Endothelial cell of umbilical vein (primary cell): ENCODE results near the gene NKAIN4. TPM values are rescaled to one million over a fixed set of nuclear protein-coding genes. Genes with fewer than 3 reads are reported as not detected.

Experiments used
- BruUV-seq: library from RNA; stranded (reverse); fragments of 400-500 nt; replicated peaks from 2 replicates; lab custom pipeline; 2021; lab: Mats Ljungman, UMichigan
- CTCF ChIA-PET: fragments of 300-600, 350-600 bp; sonication (Branson Sonifier 250); formaldehyde crosslinking; loops from one replicate; lab custom pipeline; 2021; ENCODE audit warnings: antibody characterized with exemption, inconsistent platforms; lab: Charles Lee
- POLR2A ChIA-PET: fragments of 300-600, 350-600 bp; sonication (Branson Sonifier 250); formaldehyde crosslinking; loops from one replicate; lab custom pipeline; 2021; ENCODE audit warnings: antibody characterized with exemption, inconsistent platforms; lab: Charles Lee
- DNase-seq: peaks from one replicate; pipeline ENCODE4 v3.0.0-alpha.2; 2011; ENCODE audit warnings: low read depth, low spot score
- FAIRE-seq: peaks from 2 replicates; lab custom pipeline; 2011; peaks lifted over from hg19 to GRCh38; lab: Jason Lieb, UNC
- H2AFZ ChIP-seq: 2 replicates; pipeline ENCODE4 v1.6.0; 2012; ENCODE audit warnings: low read depth, low read length, control low read depth, inconsistent platforms
- H3K27ac ChIP-seq: 2 replicates; pipeline ENCODE4 v1.5.1; 2011; ENCODE audit warnings: low read depth, mild to moderate bottlenecking, control low read depth, low read length, moderate library complexity; ENCODE audit not compliant: insufficient read depth
- H3K27me3 ChIP-seq, 2 experiments: 2 replicates each; pipeline versions ENCODE4 v1.6.0 to v1.6.1; 2011; ENCODE audit warnings: low read length in 2 of 2, mixed read lengths in 1 of 2; ENCODE audit not compliant: control insufficient read depth in 2 of 2, insufficient read depth in 2 of 2
- H3K36me3 ChIP-seq, 2 experiments: 2 replicates in 1 of 2; 3 replicates in 1 of 2; pipeline ENCODE4 v1.5.1; 2011; ENCODE audit warnings: low read length in 2 of 2, mild to moderate bottlenecking in 1 of 2, moderate library complexity in 1 of 2; ENCODE audit not compliant: control insufficient read depth in 2 of 2, insufficient read depth in 2 of 2; ENCODE audit errors: extremely low read depth in 1 of 2
- H3K4me1 ChIP-seq: 3 replicates; pipeline ENCODE4 v1.5.1; 2011; ENCODE audit warnings: mild to moderate bottlenecking, low read length; ENCODE audit not compliant: control insufficient read depth, insufficient read depth; ENCODE audit errors: extremely low read depth
- H3K4me2 ChIP-seq: 2 replicates; pipeline ENCODE4 v1.6.1; 2011; ENCODE audit warnings: low read length, control low read depth, mixed read lengths; ENCODE audit not compliant: insufficient read depth
- H3K4me3 ChIP-seq, 3 experiments: fragments of 200-600 bp in 1 of 3; sonication (generic), shearing (Covaris generic) in 1 of 3; replicated peaks in 1 of 3; 2 replicates each; pipeline ENCODE4 v1.5.1; 2011 to 2016; ENCODE audit warnings: control low read depth in 3 of 3, low read length in 3 of 3, mild to moderate bottlenecking in 2 of 3, inconsistent platforms in 1 of 3, low read depth in 1 of 3, moderate library complexity in 1 of 3; ENCODE audit not compliant: insufficient read depth in 1 of 3
- H3K79me2 ChIP-seq: 2 replicates; pipeline ENCODE4 v1.6.0; 2012; ENCODE audit warnings: low read length, inconsistent platforms; ENCODE audit not compliant: control insufficient read depth, insufficient read depth
- H3K9ac ChIP-seq: replicated peaks from 2 replicates; pipeline ENCODE3; 2011; ENCODE audit warnings: low read length, control low read depth; ENCODE audit not compliant: insufficient read depth; ENCODE audit errors: extremely low read depth
- H3K9me1 ChIP-seq: replicated peaks from 3 replicates; pipeline ENCODE4 v1.6.0; 2011; ENCODE audit warnings: mild to moderate bottlenecking, low read length; ENCODE audit not compliant: control insufficient read depth, insufficient read depth; ENCODE audit errors: extremely low read depth
- H3K9me3 ChIP-seq: replicated peaks from 2 replicates; pipeline ENCODE4 v1.5.1; 2012; ENCODE audit warnings: low read length, inconsistent platforms; ENCODE audit not compliant: control insufficient read depth, insufficient read depth
- H4K20me1 ChIP-seq: replicated peaks from 2 replicates; pipeline ENCODE3; 2011; ENCODE audit warnings: mild to moderate bottlenecking, low read length; ENCODE audit not compliant: control insufficient read depth, insufficient read depth; ENCODE audit errors: extremely low read depth
- CTCF ChIP-seq, 2 donors: IDR thresholded peaks; 1 replicate in 1 of 2; 2 replicates in 1 of 2; pipeline ENCODE4 v1.5.1; 2011; ENCODE audit warnings: low read length in 2 of 2, mild to moderate bottlenecking in 2 of 2, moderate library complexity in 2 of 2, control low read depth in 1 of 2, inconsistent platforms in 1 of 2, low read depth in 1 of 2; ENCODE audit not compliant: insufficient read depth in 1 of 2; ENCODE audit errors: extremely low read depth in 1 of 2
- EZH2 ChIP-seq: IDR thresholded peaks from 2 replicates; pipeline ENCODE4 v1.6.1; 2012; ENCODE audit warnings: borderline replicate concordance, low read depth, mild to moderate bottlenecking, moderate library complexity, low read length, inconsistent platforms; ENCODE audit not compliant: severe bottlenecking
- FOS ChIP-seq: IDR thresholded peaks from 2 replicates; pipeline ENCODE4 v1.6.1; 2011; ENCODE audit warnings: mild to moderate bottlenecking, low read length, moderate library complexity, borderline replicate concordance; ENCODE audit not compliant: insufficient read depth
- GATA2 ChIP-seq: IDR thresholded peaks from 2 replicates; pipeline ENCODE4 v1.7.0; 2011; ENCODE audit warnings: low read depth, mild to moderate bottlenecking, moderate library complexity, mixed read lengths, low read length; ENCODE audit not compliant: insufficient read length, insufficient read depth
- JUN ChIP-seq: IDR thresholded peaks from 2 replicates; pipeline ENCODE4 v1.6.1; 2011; ENCODE audit warnings: borderline replicate concordance, low read depth; ENCODE audit not compliant: insufficient read length, insufficient read depth
- MYC ChIP-seq: IDR thresholded peaks from one replicate; pipeline ENCODE4 v1.6.1; 2011; ENCODE audit warnings: mild to moderate bottlenecking, low read depth, low read length
- POLR2A ChIP-seq: IDR thresholded peaks from 2 replicates; pipeline ENCODE4 v1.6.1; 2012; ENCODE audit warnings: low read depth, mild to moderate bottlenecking, control low read depth, low read length
- POLR2AphosphoS5 ChIP-seq: IDR thresholded peaks from 2 replicates; pipeline ENCODE4 v1.6.1; 2012; ENCODE audit warnings: low read depth, mild to moderate bottlenecking, control low read depth, low read length, moderate library complexity; ENCODE audit not compliant: insufficient read depth
- dilution Hi-C: fragments of 300-500 bp; cut with MboI; formaldehyde crosslinking; loops from one replicate; pipeline ENCODE4 v1.15.0; 2019; ENCODE audit warnings: low sequenced_read_pairs; ENCODE audit not compliant: extremely low pct_ligation_motif_present
- intact Hi-C: fragments of 100-400 bp; cut with micrococcal nuclease; formaldehyde crosslinking; loops from one replicate; pipeline ENCODE4 v1.10.0; 2022
- polyA plus RNA-seq, 4 experiments: library from polyadenylated mRNA; depleted of rRNA in 3 of 4; stranded (reverse) in 3 of 4; unstranded in 1 of 4; fragments of >200 nt; gene quantifications; 2 replicates each; pipeline versions ENCODE4 v1.2.1 to v1.2.3, GENCODE V29; 2011 to 2012; ENCODE audit warnings: missing spikeins in 1 of 4
- total RNA-seq: library from RNA; stranded (reverse); gene quantifications from 2 replicates; pipeline ENCODE4 v1.2.3, GENCODE V29; 2021
- TF ChIP-seq, protein P1 (sequence below): IDR thresholded peaks from 2 replicates; pipeline ENCODE4 v1.6.1; 2011; ENCODE audit not compliant: insufficient read depth, insufficient read length

Gene NKAIN4
- total and polyA plus RNA-seq, 2 donors (not counting 3 experiments of a cell fraction or from before 2014, with no cell fraction given): 0.04 TPM; not detected in 1

GRCh38 chr20:63264000-63264399 is 9.7 kb upstream of the NKAIN4 start:
- Histone ChIP-seq H3K9ac (no peak overlapping the region), H4K20me1 (no peaks in the 10 kb centered on the region), H3K9me3 (no peaks in the 10 kb centered on the region), H3K9me1 (no peaks in the 10 kb centered on the region), H3K36me3 (no peaks in the 10 kb centered on the region), H3K4me2 (no peak overlapping the region), H3K4me1 (no peaks in the 10 kb centered on the region), H3K27me3 (peaks cover 7 to 9% of the 10 kb centered on the region in 2 experiments), H3K79me2 (no peaks in the 10 kb centered on the region), H2AFZ (no peak overlapping the region), H3K27ac (no peak overlapping the region), H3K4me3 (no peak overlapping the region)
- dilution Hi-C loops (no loop called here), intact Hi-C loops (no loop called here)
- DNase-seq (no peak), FAIRE-seq (no peak)
- ChIA-PET POLR2A (no interaction called here), CTCF (no interaction called here)
- TF ChIP-seq POLR2AphosphoS5 (no peak), MYC (no peak), EZH2 (no peak), POLR2A (no peak), GATA2 (no peak), CTCF (IDR thresholded peaks at IDR 0.05; ENCODE audit: extremely low read depth in 1 of 2, insufficient read depth in 1 of 2, low read depth in 1 of 2, low read length in 2 of 2) (no peak), JUN (no peak), FOS (no peak)
- TF ChIP-seq, protein P1, sequence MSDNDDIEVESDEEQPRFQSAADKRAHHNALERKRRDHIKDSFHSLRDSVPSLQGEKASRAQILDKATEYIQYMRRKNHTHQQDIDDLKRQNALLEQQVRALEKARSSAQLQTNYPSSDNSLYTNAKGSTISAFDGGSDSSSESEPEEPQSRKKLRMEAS: no peak
- BruUV-seq: no TSS peak
